Breast epithelium (tissue), 4 donors: ENCODE measurements around the gene PDX1. TPM values are rescaled to one million over a fixed set of nuclear protein-coding genes. Genes with fewer than 3 reads are reported as not detected.

Experiments used
- DNase-seq, 2 donors: peaks; one replicate each; pipeline ENCODE4 v3.0.0-alpha.2; 2019; ENCODE audit warnings: low spot score in 2 of 2
- H3K27ac ChIP-seq, 2 donors: fragments of 200-600 bp; sonication (generic) in 1 of 2; one replicate each; pipeline ENCODE4 v1.5.1; 2016 to 2019; ENCODE audit warnings: mild to moderate bottlenecking in 1 of 2
- H3K27me3 ChIP-seq, 2 donors: fragments of 200-600 bp; sonication (generic) in 1 of 2; one replicate each; pipeline versions ENCODE4 v1.5.1 to v1.6.0; 2017 to 2019; ENCODE audit warnings: control low read depth in 1 of 2, mild to moderate bottlenecking in 1 of 2
- H3K36me3 ChIP-seq: fragments of 200-600 bp; one replicate; pipeline ENCODE4 v1.5.1; 2019
- H3K4me1 ChIP-seq, 2 donors: fragments of 200-600 bp; sonication (generic); one replicate each; pipeline ENCODE4 v1.5.1; 2016 to 2019; ENCODE audit warnings: control low read depth in 1 of 2
- H3K4me3 ChIP-seq, 3 donors: fragments of 200-600 bp; sonication (generic); 1 replicate in 2 of 3; 2 replicates in 1 of 3; pipeline ENCODE4 v1.5.1; 2016 to 2019; ENCODE audit warnings: mild to moderate bottlenecking in 3 of 3, moderate library complexity in 2 of 3
- H3K9me3 ChIP-seq, 2 donors: fragments of 200-600 bp; sonication (generic) in 1 of 2; one replicate each; pipeline ENCODE4 v1.5.1; 2016 to 2019; ENCODE audit warnings: control low read depth in 1 of 2
- POLR2A ChIP-seq: fragments of 450-650 bp; IDR thresholded peaks from one replicate; pipeline ENCODE4 v1.6.1; 2016; ENCODE audit warnings: antibody characterized with exemption, mild to moderate bottlenecking, moderate library complexity
- POLR2AphosphoS5 ChIP-seq, 3 donors: sonication (generic); formaldehyde crosslinking; IDR thresholded peaks; one replicate each; pipeline ENCODE4 v1.6.1; 2017; ENCODE audit warnings: antibody characterized with exemption in 3 of 3
- intact Hi-C: fragments of 100-400 bp; cut with DNase I; formaldehyde crosslinking; loops from one replicate; pipeline ENCODE4 v1.15.1; 2023; ENCODE audit warnings: low total_unique reads
- total RNA-seq, 3 donors: library from RNA; depleted of rRNA; stranded (reverse); fragments of >200 nt; gene quantifications; one replicate each; pipeline ENCODE4 v1.1.0, GENCODE V29; 2016
- TF ChIP-seq, protein P1 (sequence below), 3 donors: fragments of 450-650 bp; IDR thresholded peaks; one replicate each; pipeline ENCODE4 v1.5.1; 2016 to 2017; ENCODE audit warnings: antibody characterized with exemption in 3 of 3, mild to moderate bottlenecking in 3 of 3, moderate library complexity in 3 of 3

The PDX1 gene
- total RNA-seq, 3 donors from 2014 or later, result not detected

DNA sequence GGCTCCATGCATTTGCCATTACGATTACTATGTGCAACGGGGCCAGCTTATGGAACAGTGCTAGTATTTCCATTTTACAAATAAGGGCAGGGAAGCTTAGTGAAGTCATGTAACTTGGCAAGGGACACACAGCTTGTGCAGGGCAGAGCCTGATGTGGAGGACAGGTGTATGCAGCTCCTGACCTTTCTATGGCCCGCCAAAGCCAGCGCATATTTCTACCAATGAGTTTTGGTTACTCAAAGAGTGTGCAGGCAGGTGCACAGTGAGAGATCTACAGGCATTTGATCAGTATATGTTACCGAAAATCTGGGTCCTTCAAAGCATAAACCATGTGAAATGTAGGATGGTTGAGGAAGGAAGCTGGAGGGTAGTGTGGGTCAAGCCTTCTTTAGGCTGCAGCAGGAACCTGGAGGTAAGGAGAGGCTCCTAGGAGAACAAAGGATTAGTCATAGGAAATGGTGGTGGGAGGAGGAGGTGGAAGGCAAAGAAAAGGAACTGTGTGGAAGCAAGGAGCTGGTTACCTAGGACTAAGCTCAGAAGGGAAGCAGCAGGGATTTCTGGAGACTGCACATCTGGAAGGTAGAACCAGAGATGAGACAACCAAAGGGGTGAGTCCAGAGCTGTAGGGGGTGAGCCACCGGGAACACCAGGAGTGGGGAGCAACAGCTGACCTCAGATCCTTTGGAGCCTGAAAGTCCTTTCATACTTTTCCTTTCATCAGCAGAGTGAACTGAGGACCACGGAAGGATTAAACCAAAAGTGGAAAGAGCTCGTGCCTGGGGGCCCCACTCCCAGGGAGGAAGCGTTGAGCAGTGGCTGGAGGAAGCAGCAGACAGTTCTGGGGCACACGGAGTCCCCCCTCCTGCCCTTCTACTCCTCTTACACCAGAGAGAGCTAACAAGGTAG lies 4.2 kb upstream of the PDX1 start:
- DNase-seq, result no peak
- H3K27me3 ChIP-seq, result peaks cover 6 to 87% of the 10 kb centered on the region in 2 donors
- no peak overlapping the region for H3K27ac ChIP-seq
- no peaks in the 10 kb centered on the region for H3K36me3 ChIP-seq
- H3K4me3 ChIP-seq, result no peak overlapping the region
- no peaks in the 10 kb centered on the region for H3K9me3 ChIP-seq
- H3K4me1 ChIP-seq, result no peaks in the 10 kb centered on the region
- intact Hi-C loops, result no loop called here
- no peak for TF ChIP-seq POLR2A
- TF ChIP-seq, protein P1, sequence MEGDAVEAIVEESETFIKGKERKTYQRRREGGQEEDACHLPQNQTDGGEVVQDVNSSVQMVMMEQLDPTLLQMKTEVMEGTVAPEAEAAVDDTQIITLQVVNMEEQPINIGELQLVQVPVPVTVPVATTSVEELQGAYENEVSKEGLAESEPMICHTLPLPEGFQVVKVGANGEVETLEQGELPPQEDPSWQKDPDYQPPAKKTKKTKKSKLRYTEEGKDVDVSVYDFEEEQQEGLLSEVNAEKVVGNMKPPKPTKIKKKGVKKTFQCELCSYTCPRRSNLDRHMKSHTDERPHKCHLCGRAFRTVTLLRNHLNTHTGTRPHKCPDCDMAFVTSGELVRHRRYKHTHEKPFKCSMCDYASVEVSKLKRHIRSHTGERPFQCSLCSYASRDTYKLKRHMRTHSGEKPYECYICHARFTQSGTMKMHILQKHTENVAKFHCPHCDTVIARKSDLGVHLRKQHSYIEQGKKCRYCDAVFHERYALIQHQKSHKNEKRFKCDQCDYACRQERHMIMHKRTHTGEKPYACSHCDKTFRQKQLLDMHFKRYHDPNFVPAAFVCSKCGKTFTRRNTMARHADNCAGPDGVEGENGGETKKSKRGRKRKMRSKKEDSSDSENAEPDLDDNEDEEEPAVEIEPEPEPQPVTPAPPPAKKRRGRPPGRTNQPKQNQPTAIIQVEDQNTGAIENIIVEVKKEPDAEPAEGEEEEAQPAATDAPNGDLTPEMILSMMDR (IDR thresholded peaks at IDR 0.05), result no peak
- no peak for TF ChIP-seq POLR2AphosphoS5 (IDR thresholded peaks at IDR 0.05)

DNA sequence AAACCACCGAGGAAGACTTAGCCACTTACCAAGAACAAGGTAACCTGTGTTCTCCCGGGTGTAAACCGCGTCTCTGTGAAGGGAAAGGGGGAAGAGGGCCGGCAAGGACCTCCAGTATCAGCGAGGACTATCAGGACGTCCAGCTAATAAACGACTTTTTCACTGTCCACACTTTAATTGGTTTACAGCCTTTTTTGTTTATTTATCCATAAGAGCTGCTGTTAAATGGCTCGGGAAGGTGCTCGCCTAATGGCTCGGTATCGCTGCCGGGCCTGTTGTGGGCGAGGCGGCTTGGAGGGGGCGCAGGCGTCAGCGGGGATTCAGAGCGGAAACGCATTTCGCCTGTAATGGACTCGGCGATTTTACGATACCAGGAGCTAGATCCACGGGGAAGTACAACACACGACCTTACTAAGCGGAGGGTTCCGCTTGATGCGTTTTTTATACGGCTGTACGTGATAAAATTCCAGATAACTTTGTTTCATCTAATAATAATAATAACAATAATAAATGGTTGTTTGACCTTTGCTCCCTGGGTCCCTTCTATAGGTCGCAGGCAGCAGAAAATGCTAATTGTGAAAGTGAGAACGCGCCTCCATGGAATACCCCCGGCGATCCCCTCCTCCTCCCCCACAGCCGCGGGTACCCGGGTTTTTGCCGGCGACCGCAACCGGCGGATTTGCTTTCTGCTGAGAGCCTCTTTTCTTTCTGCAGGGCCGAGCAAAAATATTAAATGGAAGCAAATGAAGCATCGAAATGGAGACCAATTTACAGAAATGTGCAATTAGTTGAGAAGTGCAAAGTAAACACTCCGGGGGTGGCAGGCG lies 2.5 kb upstream of the PDX1 start:
- DNase-seq, result no peak
- H3K36me3 ChIP-seq, result no peaks in the 10 kb centered on the region
- peak overlapping the region in 1 of 3 donors; percentile 8 for H3K4me3 ChIP-seq
- intact Hi-C loops, result no loop called here
- TF ChIP-seq POLR2A (no peak), POLR2AphosphoS5 (IDR thresholded peaks at IDR 0.05) (no peak)
- TF ChIP-seq, protein P1 (IDR thresholded peaks at IDR 0.05), result no peak
- H3K9me3 ChIP-seq, result no peaks in the 10 kb centered on the region
- no peak overlapping the region for H3K27ac ChIP-seq
- peaks cover 6 to 94% of the 10 kb centered on the region in 2 donors for H3K27me3 ChIP-seq
- no peaks in the 10 kb centered on the region for H3K4me1 ChIP-seq

DNA sequence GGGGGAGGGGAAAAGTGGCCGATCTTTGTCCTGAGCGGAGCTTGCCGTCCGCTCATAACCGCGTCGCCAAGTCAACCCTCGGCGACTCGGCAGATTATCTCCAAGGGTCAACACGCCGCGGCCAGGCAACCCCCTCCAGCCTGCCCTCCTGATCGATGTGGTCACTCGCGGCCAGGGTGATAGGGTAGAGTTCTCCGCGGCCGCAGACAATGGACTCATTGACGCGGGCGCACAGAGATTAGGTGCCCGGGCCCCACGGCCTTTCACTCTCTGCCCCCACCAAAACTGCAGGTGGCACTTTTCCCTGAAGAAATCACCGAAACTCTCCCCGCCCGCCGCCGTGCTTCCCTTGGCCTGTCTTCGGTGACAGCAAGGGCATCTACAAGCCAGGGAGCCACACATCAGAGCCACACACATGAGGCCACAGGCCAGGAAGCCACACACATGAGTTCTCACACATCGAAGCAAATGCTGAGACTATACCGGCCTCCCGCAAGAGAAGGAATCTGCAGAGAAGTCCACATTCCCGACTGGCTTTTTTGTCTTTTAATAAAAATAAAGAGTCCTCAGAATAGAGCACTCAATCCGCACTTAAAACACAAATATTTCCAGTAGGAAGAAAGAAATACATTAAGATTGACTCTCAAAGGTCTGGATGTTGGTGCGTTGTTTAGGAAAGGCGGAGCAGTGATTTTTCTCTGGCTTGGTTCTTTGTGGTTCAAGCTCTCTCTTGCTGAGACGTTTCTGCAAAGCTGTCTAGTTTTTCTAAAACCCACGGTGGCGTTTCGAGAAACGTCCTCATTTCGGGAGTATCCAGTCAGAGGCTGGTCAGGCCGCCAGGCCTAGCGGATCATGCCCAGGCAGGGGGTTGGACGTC lies 1.5 kb upstream of the PDX1 start:
- TF ChIP-seq, protein P1 (IDR thresholded peaks at IDR 0.05), result no peak
- TF ChIP-seq POLR2A, result no peak
- no peak for TF ChIP-seq POLR2AphosphoS5 (IDR thresholded peaks at IDR 0.05)
- H3K27me3 ChIP-seq, result peaks cover 6 to 95% of the 10 kb centered on the region in 2 donors
- no peak overlapping the region for H3K27ac ChIP-seq
- intact Hi-C loops, result no loop called here
- no peak for DNase-seq
- H3K9me3 ChIP-seq, result no peaks in the 10 kb centered on the region
- peak overlapping the region in 1 of 3 donors; percentile 0 for H3K4me3 ChIP-seq
- no peaks in the 10 kb centered on the region for H3K4me1 ChIP-seq
- no peaks in the 10 kb centered on the region for H3K36me3 ChIP-seq

DNA sequence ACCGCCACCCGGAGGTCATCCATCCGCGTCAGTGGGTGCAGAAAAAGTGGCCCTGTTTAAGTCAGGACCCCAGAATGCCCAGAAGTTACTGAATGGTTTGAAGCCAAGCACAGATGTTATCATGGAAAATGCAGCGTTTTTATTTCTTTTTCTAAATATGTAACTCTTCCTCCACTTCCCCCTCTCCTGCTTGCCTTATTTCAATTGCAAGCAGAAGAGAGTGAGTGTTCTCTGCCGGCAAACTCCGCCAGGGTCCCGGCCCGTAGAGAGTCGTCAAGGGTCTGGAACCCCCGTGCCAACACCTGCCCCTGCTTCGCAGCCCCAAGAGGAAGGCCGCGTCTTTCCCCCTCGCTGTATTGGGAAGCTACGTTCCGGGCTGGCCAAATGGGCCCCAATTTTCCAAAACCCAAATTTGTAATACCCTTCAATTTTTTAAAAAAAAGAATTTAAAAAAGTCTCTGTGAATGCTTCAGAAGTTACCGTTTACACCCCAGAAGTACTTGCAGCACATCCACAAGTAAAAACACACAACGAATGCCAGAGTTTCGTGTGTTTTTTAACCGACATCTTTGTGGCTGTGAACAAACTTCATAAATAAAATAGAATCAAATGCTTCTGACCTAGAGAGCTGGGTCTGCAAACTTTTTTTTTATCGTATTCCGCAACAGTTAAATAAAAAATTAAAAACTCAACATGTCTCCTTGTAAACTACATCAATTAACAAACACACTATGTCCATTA lies 712 bp upstream of the PDX1 start:
- TF ChIP-seq POLR2A (no peak), POLR2AphosphoS5 (IDR thresholded peaks at IDR 0.05) (no peak)
- TF ChIP-seq, protein P1 (IDR thresholded peaks at IDR 0.05), result no peak
- Histone ChIP-seq H3K27ac (no peak overlapping the region), H3K36me3 (no peaks in the 10 kb centered on the region), H3K27me3 (peaks cover 6 to 96% of the 10 kb centered on the region in 2 donors), H3K4me1 (no peaks in the 10 kb centered on the region), H3K9me3 (no peaks in the 10 kb centered on the region), H3K4me3 (no peak overlapping the region)
- intact Hi-C loops, result no loop called here
- no peak for DNase-seq
